H1 (cell line): ENCODE data around the gene CNOT6. TPM values are rescaled to one million over a fixed set of nuclear protein-coding genes. Genes with fewer than 3 reads are reported as not detected.

Source experiments
- CTCF ChIA-PET: fragments of 300-600 bp; sonication (Branson Sonifier 250); formaldehyde crosslinking; loops from one replicate; lab custom pipeline; 2021; ENCODE audit not compliant: partially characterized antibody; lab: Charles Lee
- POLR2A ChIA-PET: fragments of 300-600 bp; sonication (Branson Sonifier 250); formaldehyde crosslinking; loops from one replicate; lab custom pipeline; 2021; ENCODE audit warnings: inconsistent platforms; ENCODE audit not compliant: partially characterized antibody; lab: Charles Lee
- DNase-seq, 2 experiments: peaks; one replicate each; pipeline versions ENCODE4 v3.0.0 to v3.0.0-alpha.2; 2010 to 2022; ENCODE audit warnings: low spot score in 2 of 2, low read depth in 1 of 2, mixed read lengths in 1 of 2
- FAIRE-seq: peaks from 2 replicates; lab custom pipeline; 2011; peaks lifted over from hg19 to GRCh38; lab: Jason Lieb, UNC
- H2AFZ ChIP-seq: 2 replicates; pipeline ENCODE4 v1.8.1; 2012; ENCODE audit warnings: low read length, inconsistent platforms
- H2AK5ac ChIP-seq: 2 replicates; pipeline ENCODE4 v1.6.1; 2013; ENCODE audit warnings: low read depth, low read length
- H2BK120ac ChIP-seq: replicated peaks from 2 replicates; pipeline ENCODE3; 2013; ENCODE audit warnings: low read depth, low read length, inconsistent platforms
- H2BK12ac ChIP-seq: 2 replicates; pipeline ENCODE4 v1.6.1; 2013; ENCODE audit warnings: low read depth, low read length
- H2BK15ac ChIP-seq: 2 replicates; pipeline ENCODE4 v1.6.1; 2013; ENCODE audit warnings: low read length
- H2BK20ac ChIP-seq: 2 replicates; pipeline ENCODE4 v1.6.1; 2013; ENCODE audit warnings: low read length
- H2BK5ac ChIP-seq: 2 replicates; pipeline ENCODE4 v1.6.1; 2013; ENCODE audit warnings: low read depth, low read length
- H3K14ac ChIP-seq: 2 replicates; pipeline ENCODE4 v1.6.1; 2013; ENCODE audit warnings: inconsistent platforms; ENCODE audit not compliant: insufficient read length
- H3K18ac ChIP-seq: 2 replicates; pipeline ENCODE4 v1.6.1; 2013; ENCODE audit warnings: low read length; ENCODE audit errors: extremely low read depth
- H3K23ac ChIP-seq: 2 replicates; pipeline ENCODE4 v1.6.1; 2013; ENCODE audit warnings: inconsistent platforms; ENCODE audit not compliant: insufficient read length
- H3K23me2 ChIP-seq: 2 replicates; pipeline ENCODE4 v1.6.1; 2013; ENCODE audit warnings: low read depth, low read length
- H3K27ac ChIP-seq: 2 replicates; pipeline ENCODE4 v1.6.1; 2011; ENCODE audit warnings: low read depth, low read length, inconsistent platforms
- H3K27me3 ChIP-seq, 4 experiments: replicated peaks in 1 of 4; 1 replicate in 1 of 4; 2 replicates in 3 of 4; pipeline versions ENCODE4 v1.6.1 to v1.8.1; 2011 to 2013; ENCODE audit warnings: low read length in 3 of 4, mild to moderate bottlenecking in 3 of 4, inconsistent platforms in 2 of 4, mixed read lengths in 2 of 4, moderate library complexity in 1 of 4; ENCODE audit not compliant: control insufficient read depth in 3 of 4, insufficient read depth in 3 of 4; ENCODE audit errors: extremely low read depth in 1 of 4
- H3K36me3 ChIP-seq, 4 experiments: 2 replicates each; pipeline versions ENCODE4 v1.6.1 to v1.8.1; 2011 to 2013; ENCODE audit warnings: mild to moderate bottlenecking in 4 of 4, low read length in 3 of 4, moderate library complexity in 2 of 4, control low read depth in 1 of 4, inconsistent platforms in 1 of 4; ENCODE audit not compliant: insufficient read depth in 4 of 4, control insufficient read depth in 2 of 4
- H3K4ac ChIP-seq: replicated peaks from 2 replicates; pipeline ENCODE3; 2013; ENCODE audit warnings: low read length, low read depth, mixed read lengths, inconsistent platforms; ENCODE audit not compliant: insufficient read length
- H3K4me1 ChIP-seq, 4 experiments: replicated peaks in 1 of 4; 1 replicate in 1 of 4; 2 replicates in 3 of 4; pipeline versions ENCODE4 v1.6.1 to v1.8.1; 2011 to 2013; ENCODE audit warnings: low read length in 3 of 4, inconsistent platforms in 2 of 4, mixed read lengths in 1 of 4; ENCODE audit not compliant: insufficient read depth in 4 of 4, control insufficient read depth in 3 of 4
- H3K4me2 ChIP-seq, 2 experiments: 2 replicates each; pipeline versions ENCODE4 v1.6.1 to v1.8.1; 2011 to 2013; ENCODE audit warnings: low read depth in 2 of 2, low read length in 2 of 2, control low read depth in 1 of 2, inconsistent platforms in 1 of 2, mild to moderate bottlenecking in 1 of 2; ENCODE audit not compliant: insufficient read depth in 1 of 2
- H3K4me3 ChIP-seq, 4 experiments: fragments of 200-600, 300-600 bp in 1 of 4; sonication (generic), shearing (Covaris generic), sonication (Bioruptor Twin) in 1 of 4; 2 replicates each; pipeline versions ENCODE4 v1.5.1 to v1.8.1; 2011 to 2016; ENCODE audit warnings: low read length in 4 of 4, low read depth in 3 of 4, control low read depth in 2 of 4, inconsistent platforms in 2 of 4, mild to moderate bottlenecking in 2 of 4, mixed read lengths in 1 of 4, moderate library complexity in 1 of 4; ENCODE audit not compliant: insufficient read depth in 2 of 4; ENCODE audit errors: extremely low read depth in 1 of 4
- H3K56ac ChIP-seq: replicated peaks from 2 replicates; pipeline ENCODE3; 2013; ENCODE audit warnings: low read depth, mild to moderate bottlenecking, mixed read lengths, low read length, inconsistent platforms; ENCODE audit not compliant: insufficient read length
- H3K79me1 ChIP-seq: 2 replicates; pipeline ENCODE4 v1.6.1; 2013; ENCODE audit warnings: low read depth, low read length, control low read depth
- H3K79me2 ChIP-seq, 2 experiments: 2 replicates each; pipeline versions ENCODE4 v1.6.1 to v1.8.1; 2012 to 2013; ENCODE audit warnings: low read length in 2 of 2, mild to moderate bottlenecking in 2 of 2, inconsistent platforms in 1 of 2; ENCODE audit not compliant: insufficient read depth in 2 of 2, control insufficient read depth in 1 of 2
- H3K9ac ChIP-seq, 4 experiments: replicated peaks in 1 of 4; 1 replicate in 1 of 4; 2 replicates in 3 of 4; pipeline versions ENCODE4 v1.6.1 to v1.8.1; 2011 to 2013; ENCODE audit warnings: low read depth in 3 of 4, low read length in 3 of 4, control low read depth in 2 of 4, mild to moderate bottlenecking in 2 of 4, moderate library complexity in 2 of 4, inconsistent platforms in 1 of 4; ENCODE audit errors: extremely low read depth in 1 of 4
- H3K9me3 ChIP-seq, 2 experiments: 2 replicates each; pipeline versions ENCODE4 v1.6.1 to v1.8.1; 2012 to 2013; ENCODE audit warnings: mild to moderate bottlenecking in 2 of 2, moderate library complexity in 2 of 2, control low read depth in 1 of 2, inconsistent platforms in 1 of 2, low read depth in 1 of 2, low read length in 1 of 2, mixed read lengths in 1 of 2; ENCODE audit not compliant: insufficient read depth in 2 of 2
- H4K20me1 ChIP-seq, 2 experiments: replicated peaks in 1 of 2; 2 replicates each; pipeline versions ENCODE3 to v1.8.1; 2011 to 2013; ENCODE audit warnings: inconsistent platforms in 2 of 2, low read length in 2 of 2, mild to moderate bottlenecking in 1 of 2; ENCODE audit not compliant: insufficient read depth in 2 of 2, control insufficient read depth in 1 of 2
- H4K5ac ChIP-seq: 2 replicates; pipeline ENCODE4 v1.6.1; 2013; ENCODE audit warnings: low read length, low read depth, mixed read lengths, inconsistent platforms; ENCODE audit not compliant: insufficient read length
- H4K8ac ChIP-seq: 2 replicates; pipeline ENCODE4 v1.8.0; 2013; ENCODE audit warnings: mild to moderate bottlenecking, moderate library complexity, low read length, inconsistent platforms; ENCODE audit not compliant: insufficient read depth; ENCODE audit errors: extremely low read depth
- H4K91ac ChIP-seq: replicated peaks from 2 replicates; pipeline ENCODE3; 2013; ENCODE audit warnings: low read length, mixed read lengths, inconsistent platforms; ENCODE audit not compliant: insufficient read length
- CHD2 ChIP-seq: IDR thresholded peaks from 2 replicates; pipeline ENCODE4 v1.6.1; 2012; ENCODE audit warnings: low read length, improper control_type of control experiment
- GABPA ChIP-seq: IDR thresholded peaks from 2 replicates; pipeline ENCODE4 v1.6.1; 2011; ENCODE audit warnings: mild to moderate bottlenecking, low read length, moderate library complexity, borderline replicate concordance; ENCODE audit not compliant: insufficient read depth
- JUND ChIP-seq: IDR thresholded peaks from 2 replicates; pipeline ENCODE4 v1.6.1; 2011; ENCODE audit warnings: mild to moderate bottlenecking, improper control_type of control experiment, low read length
- KDM5A ChIP-seq: fragments of 200-600 bp; IDR thresholded peaks from 2 replicates; pipeline ENCODE4 v1.7.1; 2012; ENCODE audit warnings: mild to moderate bottlenecking, low read length, inconsistent platforms, mixed read lengths
- RBBP5 ChIP-seq: IDR thresholded peaks from 2 replicates; pipeline ENCODE4 v1.7.1; 2012; ENCODE audit warnings: low read depth, mild to moderate bottlenecking, inconsistent platforms, low read length, moderate library complexity, borderline replicate concordance
- RXRA ChIP-seq: IDR thresholded peaks from 2 replicates; pipeline ENCODE4 v1.6.1; 2011; ENCODE audit warnings: low read depth, mild to moderate bottlenecking, low read length, moderate library complexity; ENCODE audit not compliant: insufficient read depth
- SAP30 ChIP-seq: fragments of 300-600 bp; sonication (generic); IDR thresholded peaks from 2 replicates; pipeline ENCODE4 v1.7.1; 2012; ENCODE audit warnings: low read length, moderate library complexity, mild to moderate bottlenecking, inconsistent platforms; ENCODE audit not compliant: insufficient read depth, insufficient replicate concordance
- SUZ12 ChIP-seq: fragments of 200-600 bp; sonication (generic); IDR thresholded peaks from 2 replicates; pipeline ENCODE4 v1.6.1; 2012; ENCODE audit warnings: mild to moderate bottlenecking, inconsistent platforms, low read length, moderate library complexity, mixed read lengths
- TCF12 ChIP-seq: IDR thresholded peaks from 2 replicates; pipeline ENCODE4 v1.6.1; 2011; ENCODE audit warnings: low read depth, mild to moderate bottlenecking, low read length
- WGBS, 2 experiments: shearing (Covaris generic) in 1 of 2; methylation state at CpG; one replicate each; pipeline versions ENCODE4 v1.1.6 to v1.1.7; 2013 to 2015; ENCODE audit warnings: low lambda C conversion rate in 2 of 2, mixed read lengths in 2 of 2, inconsistent platforms in 1 of 2, low coverage in 1 of 2, missing lambda C conversion rate in 1 of 2; ENCODE audit not compliant: insufficient replicate concordance in 2 of 2, insufficient coverage in 1 of 2, insufficient read length in 1 of 2; ENCODE audit errors: extremely low coverage in 1 of 2, missing lambda C conversion rate in 1 of 2; 5-methylcytosine and 5-hydroxymethylcytosine counted together
- polyA plus RNA-seq, 7 experiments: library from polyadenylated mRNA; depleted of rRNA in 3 of 7; stranded (reverse) in 5 of 7; unstranded in 2 of 7; fragments of >200 nt in 5 of 7; fragments of 200-250 nt in 2 of 7; gene quantifications; 1 replicate in 5 of 7; 2 replicates in 1 of 7; 4 replicates in 1 of 7; pipeline versions ENCODE4 v1.2.1 to v1.2.3, GENCODE V29; 2011 to 2013; ENCODE audit warnings: missing spikeins in 2 of 7, mixed read lengths in 2 of 7
- total RNA-seq: library from RNA; stranded (reverse); fragmentation: NEBNext Ultra II Directional; extraction: Animal tissue kit (Norgen Biotek cat#: 25700); gene quantifications from 2 replicates; pipeline ENCODE4 v1.2.1, GENCODE V29; 2021
- TF ChIP-seq, protein P1 (sequence below): IDR thresholded peaks from 2 replicates; pipeline ENCODE4 v1.6.1; 2012; ENCODE audit warnings: inconsistent platforms
- TF ChIP-seq, protein P2 (sequence below): IDR thresholded peaks from 2 replicates; pipeline ENCODE4 v1.6.1; 2012; ENCODE audit warnings: inconsistent platforms

Gene CNOT6
- total and polyA plus RNA-seq, 2 of the 8 experiments (the other 6 are each of a cell fraction or from before 2014, with no cell fraction given), result 10.7 to 45.4 TPM

DNA sequence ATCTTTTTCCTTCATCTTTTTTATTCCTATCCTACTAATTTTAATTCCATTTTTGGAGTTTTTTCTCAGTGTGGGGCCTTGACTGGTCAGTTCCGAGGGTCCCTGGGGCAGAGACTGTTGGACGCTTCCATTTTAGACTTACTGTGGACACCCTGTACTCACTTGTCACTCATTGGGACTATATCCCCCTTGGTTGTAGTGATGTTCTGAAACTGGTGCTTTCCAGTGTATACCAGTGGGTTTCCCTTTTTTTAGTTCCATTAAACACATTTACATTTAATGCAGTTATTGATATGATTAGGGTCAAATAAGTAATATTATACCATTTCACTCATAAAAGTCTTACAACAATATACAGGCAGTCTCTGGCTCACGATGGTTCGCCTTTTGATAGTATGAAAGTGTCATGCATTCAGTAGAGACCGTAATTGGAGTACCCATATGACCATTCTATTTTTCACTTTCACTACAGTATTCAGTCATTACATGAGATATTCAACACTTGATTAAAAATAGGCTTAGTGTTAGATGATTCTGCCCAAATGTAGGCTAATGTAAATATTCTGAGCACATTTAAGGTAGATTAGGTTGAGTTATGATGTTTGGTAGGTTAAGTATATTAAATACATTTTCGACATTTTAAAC, 46.0 kb downstream of the CNOT6 start:
- no peak overlapping the region for H3K9ac ChIP-seq
- no peak overlapping the region for H2AK5ac ChIP-seq
- H3K23me2 ChIP-seq, result no peaks in the 10 kb centered on the region
- DNase-seq (no peak), FAIRE-seq (no peak)
- no peak overlapping the region for H2BK120ac ChIP-seq
- H3K4me2 ChIP-seq, result no peak overlapping the region
- no peak overlapping the region for H3K18ac ChIP-seq
- no peak overlapping the region for H2AFZ ChIP-seq
- H3K56ac ChIP-seq, result no peak overlapping the region
- H3K79me1 ChIP-seq, result peaks cover 4% of the 10 kb centered on the region; the same call in 1 of the 2 replicates
- no peak overlapping the region for H2BK5ac ChIP-seq
- H3K36me3 ChIP-seq, result peaks cover 0 to 24% (median 9%) of the 10 kb centered on the region in 4 experiments; a peak in 5 of 8 replicates
- no peak overlapping the region for H4K5ac ChIP-seq
- no peak overlapping the region for H2BK20ac ChIP-seq
- TF ChIP-seq, protein P1, sequence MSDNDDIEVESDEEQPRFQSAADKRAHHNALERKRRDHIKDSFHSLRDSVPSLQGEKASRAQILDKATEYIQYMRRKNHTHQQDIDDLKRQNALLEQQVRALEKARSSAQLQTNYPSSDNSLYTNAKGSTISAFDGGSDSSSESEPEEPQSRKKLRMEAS, result no peak
- TF ChIP-seq SAP30 (no peak), SUZ12 (no peak), JUND (no peak), CHD2 (no peak), GABPA (no peak), RBBP5 (no peak), TCF12 (no peak), RXRA (no peak), KDM5A (no peak)
- TF ChIP-seq, protein P2, sequence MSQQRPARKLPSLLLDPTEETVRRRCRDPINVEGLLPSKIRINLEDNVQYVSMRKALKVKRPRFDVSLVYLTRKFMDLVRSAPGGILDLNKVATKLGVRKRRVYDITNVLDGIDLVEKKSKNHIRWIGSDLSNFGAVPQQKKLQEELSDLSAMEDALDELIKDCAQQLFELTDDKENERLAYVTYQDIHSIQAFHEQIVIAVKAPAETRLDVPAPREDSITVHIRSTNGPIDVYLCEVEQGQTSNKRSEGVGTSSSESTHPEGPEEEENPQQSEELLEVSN, result no peak
- peaks cover 3 to 83% of the 10 kb centered on the region in 2 experiments; a peak in 3 of 4 replicates for H3K79me2 ChIP-seq
- no peak overlapping the region for H3K14ac ChIP-seq
- H3K27ac ChIP-seq, result no peak overlapping the region
- H3K23ac ChIP-seq, result no peak overlapping the region
- no peak overlapping the region for H3K4ac ChIP-seq
- no peak overlapping the region for H4K91ac ChIP-seq
- H2BK12ac ChIP-seq, result no peak overlapping the region
- CTCF ChIA-PET, result no interaction called here
- H3K4me3 ChIP-seq, result no peak overlapping the region
- no peaks in the 10 kb centered on the region for H3K4me1 ChIP-seq
- WGBS, 2 experiments, result 88% methylated on average over 6 of the region's 6 CpGs; no CpG with 5 or more reads in 1 of the 2 experiments
- no peaks in the 10 kb centered on the region for H3K27me3 ChIP-seq
- H2BK15ac ChIP-seq, result no peak overlapping the region
- no peaks in the 10 kb centered on the region for H3K9me3 ChIP-seq
- no peak overlapping the region for H4K8ac ChIP-seq
- peaks cover 0 to 4% of the 10 kb centered on the region in 2 experiments for H4K20me1 ChIP-seq
- POLR2A ChIA-PET, result no interaction called here
